K562 (cell line): ENCODE results near the gene NEDD9. TPM values are rescaled to one million over a fixed set of nuclear protein-coding genes. Genes with fewer than 3 reads are reported as not detected.

ENCODE experiments used
- AFF1 ChIP-seq, 2 experiments: fragments of 450-650 bp; IDR thresholded peaks; 2 replicates each; pipeline ENCODE4 v1.6.1; 2018; ENCODE audit warnings: mild to moderate bottlenecking in 2 of 2, low read depth in 1 of 2; ENCODE audit not compliant: partially characterized antibody in 2 of 2
- BDP1 ChIP-seq: IDR thresholded peaks from 3 replicates; pipeline ENCODE4 v1.6.1; 2011; ENCODE audit not compliant: insufficient read length, insufficient read depth
- ELF1 ChIP-seq: fragments of 200-800 bp; sonication (Bioruptor generic); IDR thresholded peaks from 2 replicates; pipeline ENCODE4 v1.6.1; 2016; ENCODE audit warnings: missing genetic modification characterization, missing compliant biosample characterization
- NUFIP1 ChIP-seq: fragments of 450-650 bp; IDR thresholded peaks from 2 replicates; pipeline ENCODE4 v1.6.1; 2018; ENCODE audit not compliant: partially characterized antibody
- RBM39 ChIP-seq: fragments of 200-400 bp; formaldehyde crosslinking; optimal IDR thresholded peaks from 2 replicates; pipeline ENCODE3; 2018; ENCODE audit warnings: low read depth, low read length
- ZBTB34 ChIP-seq: fragments of 250-450 bp; sonication (Bioruptor Pico); IDR thresholded peaks from 2 replicates; pipeline ENCODE4 v1.8.0; 2021; ENCODE audit warnings: mild to moderate bottlenecking, moderate library complexity
- ZSCAN32 ChIP-seq: fragments of 450-650 bp; formaldehyde crosslinking; IDR thresholded peaks from 2 replicates; pipeline ENCODE4 v1.4.0; 2020; ENCODE audit warnings: mild to moderate bottlenecking, moderate library complexity
- polyA plus RNA-seq, 8 experiments: library from polyadenylated mRNA; depleted of rRNA in 4 of 8; stranded (reverse) in 5 of 8; unstranded in 3 of 8; fragments of >200 nt; fragmentation: Nextera tagmentation in 2 of 8; fragmentation: Illumina TruSeq in 1 of 8; extraction: Ambion mirVana in 2 of 8; extraction: Trizol in 1 of 8; gene quantifications; 2 replicates each; pipeline versions ENCODE4 v1.2.1 to v1.2.3, GENCODE V29; 2011 to 2014; ENCODE audit warnings: inconsistent platforms in 1 of 8, missing spikeins in 1 of 8
- total RNA-seq, 7 experiments: library from RNA; depleted of rRNA in 6 of 7; stranded (reverse); fragments of >200 nt in 6 of 7; fragmentation: Illumina TruSeq in 2 of 7; extraction: Trizol in 2 of 7; gene quantifications; 2 replicates each; pipeline versions ENCODE4 v1.2.1 to v1.2.3, GENCODE V29; 2011 to 2021; ENCODE audit warnings: low replicate concordance in 1 of 7
- TF ChIP-seq, protein P1 (sequence below): sonication (generic); formaldehyde crosslinking; IDR thresholded peaks from 2 replicates; pipeline ENCODE4 v1.8.1; 2022; ENCODE audit warnings: missing genetic modification reagents

The NEDD9 gene
- total and polyA plus RNA-seq, 9 of the 15 experiments (the other 6 are each of a cell fraction or from before 2014, with no cell fraction given) = 0.04 to 0.18 (median 0.15) TPM; not detected in 6

DNA sequence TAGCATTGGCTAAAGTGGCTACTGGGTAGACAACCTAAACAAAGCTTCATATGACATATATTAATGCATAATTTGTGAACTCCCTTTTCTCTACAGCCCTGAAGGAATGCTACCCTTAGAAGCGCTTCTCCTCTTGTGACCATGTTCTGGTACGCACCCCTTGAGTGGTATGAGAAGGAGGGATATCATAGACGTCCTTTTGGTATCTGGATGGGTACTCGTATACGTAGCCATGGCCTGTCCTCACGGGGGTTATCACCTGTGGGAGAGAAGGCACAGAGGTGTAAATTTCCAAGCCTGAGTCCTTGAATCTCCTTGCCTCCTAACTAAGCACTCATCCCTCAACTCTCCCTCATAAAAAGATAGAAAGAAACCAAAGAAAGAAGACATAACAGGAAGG lies 39.0 kb downstream of the NEDD9 start (continued):
- TF ChIP-seq ZBTB34 (CRISPR knock-in tag) (no peak), RBM39 (no peak), BDP1 (no peak), ELF1 (tag) (no peak), ZSCAN32 (CRISPR knock-in tag) (no peak), AFF1 (IDR thresholded peaks at IDR 0.05; ENCODE audit: low read depth in 1 of 2, partially characterized antibody in 2 of 2) (no peak), NUFIP1 (no peak)
- TF ChIP-seq, protein P1, sequence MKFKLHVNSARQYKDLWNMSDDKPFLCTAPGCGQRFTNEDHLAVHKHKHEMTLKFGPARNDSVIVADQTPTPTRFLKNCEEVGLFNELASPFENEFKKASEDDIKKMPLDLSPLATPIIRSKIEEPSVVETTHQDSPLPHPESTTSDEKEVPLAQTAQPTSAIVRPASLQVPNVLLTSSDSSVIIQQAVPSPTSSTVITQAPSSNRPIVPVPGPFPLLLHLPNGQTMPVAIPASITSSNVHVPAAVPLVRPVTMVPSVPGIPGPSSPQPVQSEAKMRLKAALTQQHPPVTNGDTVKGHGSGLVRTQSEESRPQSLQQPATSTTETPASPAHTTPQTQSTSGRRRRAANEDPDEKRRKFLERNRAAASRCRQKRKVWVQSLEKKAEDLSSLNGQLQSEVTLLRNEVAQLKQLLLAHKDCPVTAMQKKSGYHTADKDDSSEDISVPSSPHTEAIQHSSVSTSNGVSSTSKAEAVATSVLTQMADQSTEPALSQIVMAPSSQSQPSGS = no peak
